HL-60/S4 treated with retinoic acid at 250 ng/mL for 4 days and 3 days (cell line): ENCODE results near the gene SMG5.

Experiments
- in situ Hi-C: fragments of 300-500 bp; cut with MboI; formaldehyde crosslinking; loops from 2 replicates; pipeline ENCODE4 v1.7.0; 2022; ENCODE audit warnings: low sequenced_read_pairs

Gene SMG5

DNA sequence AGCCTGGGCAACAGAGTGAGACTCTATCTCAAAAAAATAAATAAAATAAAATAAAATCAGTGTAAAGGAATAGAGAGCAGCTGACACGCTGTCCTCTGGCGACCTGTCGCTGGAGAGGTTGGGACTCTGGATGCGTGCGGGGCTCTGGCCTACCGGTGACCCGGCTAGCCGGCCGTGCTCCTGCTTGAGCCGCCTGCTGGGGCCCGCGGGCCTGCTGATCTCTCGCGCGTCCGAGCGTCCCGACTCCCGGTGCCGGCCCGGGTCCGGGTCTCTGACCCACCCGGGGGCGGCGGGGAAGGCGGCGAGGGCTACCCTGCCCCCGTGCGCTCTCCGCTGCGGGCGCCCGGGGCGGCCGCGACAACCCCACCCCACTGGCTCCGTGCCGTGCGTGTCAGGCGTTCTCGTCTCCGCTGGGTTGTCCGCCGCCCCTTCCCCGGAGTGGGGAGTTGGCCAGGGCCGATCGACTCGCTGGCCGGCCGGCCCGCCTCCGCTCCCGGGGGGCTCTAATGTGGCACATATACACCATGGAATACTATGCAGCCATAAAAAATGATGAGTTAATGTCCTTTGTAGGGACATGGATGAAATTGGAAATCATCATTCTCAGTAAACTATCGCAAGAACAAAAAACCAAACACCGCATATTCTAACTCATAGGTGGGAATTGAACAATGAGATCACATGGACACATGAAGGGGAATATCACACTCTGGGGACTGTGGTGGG is 66.1 kb downstream of the SMG5 start:
- in situ Hi-C loops, result loop anchor here (10.0 kb wide), 1 partner anchor 62 kb away; the partner anchor contains the start of gene SEMA4A

DNA sequence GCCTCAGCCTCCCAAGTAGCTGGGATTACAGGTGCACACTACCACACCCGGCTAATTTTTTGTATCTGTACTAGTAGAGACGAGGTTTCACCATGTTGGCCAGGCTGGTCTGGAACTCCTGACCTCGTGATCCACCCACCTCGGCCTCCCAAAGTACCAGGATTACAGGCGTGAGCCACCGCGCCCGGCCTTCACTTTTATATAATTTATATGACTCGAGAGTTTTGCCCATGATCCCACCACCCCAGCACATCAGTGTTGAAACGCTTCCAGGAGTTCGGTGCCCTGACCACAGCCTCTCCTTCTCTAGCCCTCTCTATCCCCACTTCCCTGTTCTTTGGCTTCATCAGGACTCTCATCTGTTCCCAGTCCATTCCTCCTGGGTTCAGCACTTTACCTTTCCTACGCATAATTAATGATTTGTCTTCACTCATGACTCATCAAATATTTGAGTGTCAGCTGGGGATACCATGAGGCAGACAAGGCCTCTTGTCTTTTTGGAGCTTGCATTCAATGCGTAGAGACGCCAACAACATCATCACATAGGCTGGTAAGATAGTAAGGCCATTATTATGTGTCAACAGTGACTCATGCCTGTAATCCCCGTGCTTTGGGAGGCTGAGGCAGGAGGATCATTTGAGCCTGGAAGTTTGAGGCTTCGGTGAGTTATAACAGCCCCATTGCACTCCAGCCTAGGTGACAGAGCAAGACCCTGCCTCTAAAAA is 68.4 kb downstream of the SMG5 start:
- in situ Hi-C loops, result loop anchor here (10.0 kb wide), 1 partner anchor 59 kb away; the partner anchor contains the start of gene SEMA4A

DNA sequence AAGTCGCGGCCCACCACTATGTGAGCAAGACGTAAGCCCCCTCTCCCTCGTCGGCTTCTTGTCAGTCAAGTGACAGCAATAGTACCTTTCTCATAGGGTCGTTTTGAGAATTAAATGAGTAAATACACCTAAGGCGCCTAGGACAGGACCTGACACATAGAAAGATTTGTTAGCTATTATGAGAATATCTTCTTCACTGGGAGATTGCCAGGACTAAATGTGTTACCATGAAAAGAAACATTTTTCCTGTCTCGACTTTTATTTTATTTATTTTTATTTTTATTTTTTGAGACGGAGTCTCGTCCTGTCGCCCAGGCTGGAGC is 69.0 kb downstream of the SMG5 start:
- in situ Hi-C loops, result loop anchor here (10.0 kb wide), 1 partner anchor 59 kb away; the partner anchor contains the start of gene SEMA4A

DNA sequence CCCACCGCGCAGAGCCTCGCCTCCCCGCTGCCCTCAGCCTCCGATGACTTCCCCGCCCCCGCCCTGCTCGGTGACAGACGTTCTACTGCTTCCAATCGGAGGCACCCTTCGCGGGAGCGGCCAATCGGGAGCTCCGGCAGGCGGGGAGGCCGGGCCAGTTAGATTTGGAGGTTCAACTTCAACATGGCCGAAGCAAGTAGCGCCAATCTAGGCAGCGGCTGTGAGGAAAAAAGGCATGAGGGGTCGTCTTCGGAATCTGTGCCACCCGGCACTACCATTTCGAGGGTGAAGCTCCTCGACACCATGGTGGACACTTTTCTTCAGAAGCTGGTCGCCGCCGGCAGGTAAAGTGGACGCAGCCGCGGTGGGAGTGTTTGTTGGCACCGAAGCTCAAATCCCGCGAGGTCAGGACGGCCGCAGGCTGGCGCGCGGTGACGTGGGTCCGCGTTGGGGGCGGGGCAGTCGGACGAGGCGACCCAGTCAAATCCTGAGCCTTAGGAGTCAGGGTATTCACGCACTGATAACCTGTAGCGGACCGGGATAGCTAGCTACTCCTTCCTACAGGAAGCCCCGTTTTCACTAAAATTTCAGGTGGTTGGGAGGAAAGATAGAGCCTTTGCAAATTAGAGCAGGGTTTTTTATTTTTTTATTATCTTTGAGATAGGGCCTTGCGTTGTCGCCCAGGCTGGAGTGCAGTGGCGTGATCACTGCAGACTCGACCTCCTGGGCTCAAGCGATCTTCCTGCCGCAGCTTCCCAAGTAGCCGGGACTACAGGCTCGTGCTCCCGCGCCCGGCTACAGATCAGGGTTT is 69.6 kb downstream of the SMG5 start, which contains the start of gene PMF1:
TSS of gene PMF1 (plus strand) at position 175 of the 811 bp plus-strand sequence. CDS start at position 184, 9 bp downstream.
- in situ Hi-C loops, result loop anchor here (10.0 kb wide), 1 partner anchor 58 kb away; the partner anchor contains the start of gene SEMA4A

DNA sequence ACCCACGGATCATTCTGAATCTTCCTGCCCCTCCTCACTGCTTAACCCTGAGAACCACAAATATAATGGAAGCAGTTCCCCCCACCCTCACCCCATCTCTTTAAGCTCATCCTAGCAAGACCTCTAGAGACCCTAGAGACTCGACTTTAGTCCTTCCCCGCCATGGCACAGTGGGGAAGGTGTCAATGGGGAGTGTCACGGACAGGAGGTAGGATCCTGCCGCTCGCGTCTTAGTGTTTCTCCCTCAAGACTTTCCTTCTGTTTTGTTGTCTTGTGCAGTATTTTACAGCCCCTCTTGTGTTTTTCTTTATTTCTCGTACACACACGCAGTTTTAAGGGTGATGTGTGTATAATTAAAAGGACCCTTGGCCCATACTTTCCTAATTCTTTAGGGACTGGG is 70.5 kb downstream of the SMG5 start:
- in situ Hi-C loops, result loop anchor here (10.0 kb wide), 1 partner anchor 57 kb away; the partner anchor contains the start of gene SEMA4A

DNA sequence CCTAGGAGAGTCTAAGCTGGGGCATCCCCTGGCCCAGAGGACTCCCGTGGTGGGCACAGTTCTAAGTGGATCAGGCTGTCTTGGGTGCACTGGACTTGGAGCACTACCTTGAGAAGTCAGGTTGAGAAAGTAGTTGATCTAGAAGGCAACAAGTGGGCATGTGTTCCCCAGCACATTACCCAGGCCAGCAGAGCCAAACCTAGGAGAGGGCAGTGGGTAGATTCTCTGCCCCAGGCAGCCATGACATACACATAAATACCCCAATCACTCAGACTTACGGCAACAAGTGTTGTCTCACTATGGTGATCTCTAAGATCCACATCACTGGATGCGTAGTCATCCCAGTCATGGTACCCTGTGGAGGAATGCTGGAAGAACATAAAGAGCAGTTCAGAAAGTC is 71.4 kb downstream of the SMG5 start:
- in situ Hi-C loops, result loop anchor here (10.0 kb wide), 1 partner anchor 56 kb away; the partner anchor contains the start of gene SEMA4A

DNA sequence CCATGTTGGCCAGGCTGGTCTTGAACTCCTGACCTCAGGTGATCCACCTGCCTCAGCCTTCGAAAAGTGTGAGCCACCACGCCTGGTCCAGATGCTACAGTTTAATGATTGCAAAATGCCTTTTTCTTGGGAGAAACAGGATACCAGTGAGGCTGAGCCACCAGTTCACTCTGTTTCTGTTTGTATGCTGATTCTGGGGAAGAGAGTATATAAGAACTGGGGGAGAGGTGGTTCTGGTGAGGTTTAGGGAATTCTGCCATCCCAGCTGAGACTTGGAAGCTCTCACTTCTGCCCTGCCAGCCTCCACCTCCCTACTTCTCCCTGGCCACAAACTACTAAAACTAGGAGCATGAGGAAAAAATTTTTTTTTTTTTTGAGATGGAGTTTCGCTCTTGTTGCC is 77.9 kb downstream of the SMG5 start:
- in situ Hi-C loops, result no loop called here

DNA sequence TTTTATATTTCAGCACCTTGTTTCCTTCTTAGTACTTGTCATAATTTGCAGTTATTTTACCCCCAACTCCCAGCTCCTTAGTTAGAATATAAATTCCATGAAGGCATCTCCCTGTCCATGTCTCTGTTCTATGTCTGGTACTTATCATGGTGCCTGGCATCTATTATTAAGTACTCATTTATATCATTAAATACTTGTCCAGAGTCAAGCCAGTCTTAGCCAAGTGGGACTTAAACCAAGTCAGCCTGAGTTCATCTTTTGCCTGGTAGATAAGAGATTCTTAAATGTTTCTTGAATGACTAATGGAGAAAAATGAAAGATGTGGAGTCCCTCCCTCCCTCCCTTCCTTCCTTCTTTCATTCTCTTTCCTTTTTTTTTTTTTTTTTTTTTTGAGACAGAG is 79.3 kb downstream of the SMG5 start:
- in situ Hi-C loops, result no loop called here

DNA sequence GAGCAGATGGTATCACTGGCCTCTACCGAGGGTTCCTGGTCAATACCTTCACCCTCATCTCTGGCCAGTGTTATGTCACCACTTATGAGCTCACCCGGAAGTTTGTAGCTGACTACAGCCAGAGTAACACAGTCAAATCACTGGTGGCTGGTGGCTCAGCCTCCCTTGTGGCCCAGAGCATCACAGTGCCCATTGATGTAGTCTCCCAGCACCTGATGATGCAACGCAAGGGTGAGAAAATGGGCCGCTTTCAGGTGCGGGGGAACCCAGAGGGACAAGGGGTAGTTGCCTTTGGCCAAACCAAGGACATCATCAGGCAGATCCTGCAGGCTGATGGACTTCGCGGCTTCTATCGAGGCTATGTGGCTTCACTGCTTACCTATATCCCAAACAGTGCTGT is 82.6 kb downstream of the SMG5 start:
- in situ Hi-C loops, result no loop called here
